SK-N-SH treated with all-trans-retinoic acid at 6 μM for 48 hours (cell line): ENCODE measurements around the gene SP7.
"Not testable (repeated sequence)": the region's sequence is repeated elsewhere in the genome, so short reads cannot be mapped to it uniquely, and the experiment has no call there.

Source experiments
- ATAC-seq: fragments of 200-7000 bp; cut with Tn5 transposase; 3 replicates; pipeline ENCODE4 v1.9.1; 2020; ENCODE audit warnings: mild to moderate bottlenecking, moderate library complexity
- BACH2 ChIP-seq: fragments of 250-450 bp; sonication (Bioruptor Pico); IDR thresholded peaks from 2 replicates; pipeline ENCODE4 v1.9.0; 2021; ENCODE audit warnings: mild to moderate bottlenecking, borderline replicate concordance
- CSRNP3 ChIP-seq: fragments of 250-450 bp; sonication (Bioruptor Pico); IDR thresholded peaks from 2 replicates; pipeline ENCODE4 v1.5.1; 2021; ENCODE audit warnings: mild to moderate bottlenecking, moderate library complexity
- ESRRG ChIP-seq: fragments of 250-450 bp; sonication (Bioruptor Pico); IDR thresholded peaks from 2 replicates; pipeline ENCODE4 v1.6.1; 2021; ENCODE audit warnings: mild to moderate bottlenecking
- GLIS3 ChIP-seq: fragments of 250-450 bp; sonication (Bioruptor Pico); IDR thresholded peaks from 2 replicates; pipeline ENCODE4 v1.5.0; 2020; ENCODE audit warnings: mild to moderate bottlenecking, moderate library complexity
- ISL1 ChIP-seq: fragments of 250-450 bp; sonication (Bioruptor Pico); IDR thresholded peaks from 2 replicates; pipeline ENCODE4 v2.1.2; 2022; ENCODE audit warnings: mild to moderate bottlenecking, moderate library complexity
- OSR1 ChIP-seq: fragments of 250-450 bp; sonication (Bioruptor Pico); IDR thresholded peaks from 2 replicates; pipeline ENCODE4 v1.8.0; 2022; ENCODE audit warnings: moderate library complexity, mild to moderate bottlenecking, inconsistent platforms
- POU6F1 ChIP-seq: fragments of 250-450 bp; sonication (Bioruptor Pico); IDR thresholded peaks from 2 replicates; pipeline ENCODE4 v1.8.0; 2021; ENCODE audit warnings: low read depth, mild to moderate bottlenecking, moderate library complexity, borderline replicate concordance
- PPARA ChIP-seq: fragments of 250-450 bp; sonication (Bioruptor Pico); IDR thresholded peaks from 2 replicates; pipeline ENCODE4 v1.5.0; 2020; ENCODE audit warnings: mild to moderate bottlenecking, borderline replicate concordance
- RARB ChIP-seq: fragments of 250-450 bp; sonication (Bioruptor Pico); IDR thresholded peaks from 2 replicates; pipeline ENCODE4 v1.8.0; 2021; ENCODE audit warnings: mild to moderate bottlenecking, moderate library complexity
- SNAI2 ChIP-seq: fragments of 250-450 bp; sonication (Bioruptor Pico); IDR thresholded peaks from 2 replicates; pipeline ENCODE4 v1.5.0; 2020; ENCODE audit warnings: mild to moderate bottlenecking, moderate library complexity
- TCF4 ChIP-seq: fragments of 250-450 bp; sonication (Bioruptor Pico); IDR thresholded peaks from 2 replicates; pipeline ENCODE4 v1.8.0; 2021; ENCODE audit warnings: mild to moderate bottlenecking, moderate library complexity, borderline replicate concordance
- TOX ChIP-seq: fragments of 250-450 bp; sonication (Bioruptor Pico); IDR thresholded peaks from 2 replicates; pipeline ENCODE4 v1.8.0; 2021; ENCODE audit warnings: mild to moderate bottlenecking, moderate library complexity, borderline replicate concordance
- TSHZ2 ChIP-seq: fragments of 250-450 bp; sonication (Bioruptor Pico); IDR thresholded peaks from 2 replicates; pipeline ENCODE4 v1.5.0; 2020; ENCODE audit warnings: mild to moderate bottlenecking, moderate library complexity
- ZC3H10 ChIP-seq: fragments of 250-450 bp; sonication (Bioruptor Pico); IDR thresholded peaks from 2 replicates; pipeline ENCODE4 v1.5.1; 2021; ENCODE audit warnings: mild to moderate bottlenecking, moderate library complexity
- ZFP3 ChIP-seq: fragments of 250-450 bp; sonication (Bioruptor Pico); IDR thresholded peaks from 2 replicates; pipeline ENCODE4 v1.5.0; 2020; ENCODE audit warnings: mild to moderate bottlenecking, moderate library complexity
- ZNF565 ChIP-seq: fragments of 450-650 bp; formaldehyde crosslinking; conservative IDR thresholded peaks from 2 replicates; pipeline ENCODE4 v1.5.0; 2020; ENCODE audit warnings: low read depth, mild to moderate bottlenecking, moderate library complexity
- ZNF70 ChIP-seq: fragments of 450-650 bp; formaldehyde crosslinking; IDR thresholded peaks from 2 replicates; pipeline ENCODE4 v1.5.0; 2020; ENCODE audit warnings: mild to moderate bottlenecking, moderate library complexity
- ZNF8 ChIP-seq: fragments of 450-650 bp; formaldehyde crosslinking; IDR thresholded peaks from 2 replicates; pipeline ENCODE4 v1.5.0; 2020; ENCODE audit warnings: mild to moderate bottlenecking, moderate library complexity
- TF ChIP-seq, protein P1 (sequence below): fragments of 250-450 bp; sonication (Bioruptor Pico); IDR thresholded peaks from 2 replicates; pipeline ENCODE4 v1.5.1; 2020; ENCODE audit warnings: low read depth, mild to moderate bottlenecking, moderate library complexity
- TF ChIP-seq, protein P2 (sequence below): fragments of 250-450 bp; sonication (Bioruptor Pico); IDR thresholded peaks from 2 replicates; pipeline ENCODE4 v1.8.0; 2020; ENCODE audit warnings: mild to moderate bottlenecking, moderate library complexity, borderline replicate concordance

The SP7 gene

DNA sequence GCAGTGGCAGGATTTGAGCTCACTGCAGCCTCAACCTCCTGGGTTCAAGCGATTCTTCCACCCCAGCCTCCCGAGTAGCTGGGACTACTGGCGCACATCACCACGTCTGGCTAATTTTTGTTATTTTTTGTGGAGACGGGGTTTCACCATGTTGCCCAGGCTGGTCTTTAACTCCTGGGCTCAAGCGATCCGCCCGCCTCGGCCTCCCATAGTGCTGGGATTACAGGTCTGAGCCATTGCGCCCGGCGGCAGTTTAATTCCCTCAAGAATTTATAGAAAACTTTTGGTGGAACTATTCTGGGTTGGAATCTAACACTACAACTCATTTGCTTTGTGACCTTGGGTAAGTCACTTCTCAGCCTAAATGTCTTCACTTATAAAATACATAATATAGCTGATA lies 42.1 kb upstream of the SP7 start:
- no peak for ATAC-seq
- TF ChIP-seq TOX = no peak
- no peak for TF ChIP-seq ZNF565
- TF ChIP-seq, protein P1, sequence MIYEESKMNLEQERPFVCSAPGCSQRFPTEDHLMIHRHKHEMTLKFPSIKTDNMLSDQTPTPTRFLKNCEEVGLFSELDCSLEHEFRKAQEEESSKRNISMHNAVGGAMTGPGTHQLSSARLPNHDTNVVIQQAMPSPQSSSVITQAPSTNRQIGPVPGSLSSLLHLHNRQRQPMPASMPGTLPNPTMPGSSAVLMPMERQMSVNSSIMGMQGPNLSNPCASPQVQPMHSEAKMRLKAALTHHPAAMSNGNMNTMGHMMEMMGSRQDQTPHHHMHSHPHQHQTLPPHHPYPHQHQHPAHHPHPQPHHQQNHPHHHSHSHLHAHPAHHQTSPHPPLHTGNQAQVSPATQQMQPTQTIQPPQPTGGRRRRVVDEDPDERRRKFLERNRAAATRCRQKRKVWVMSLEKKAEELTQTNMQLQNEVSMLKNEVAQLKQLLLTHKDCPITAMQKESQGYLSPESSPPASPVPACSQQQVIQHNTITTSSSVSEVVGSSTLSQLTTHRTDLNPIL (CRISPR knock-in tag) = no peak
- no peak for TF ChIP-seq ESRRG (CRISPR knock-in tag)
- TF ChIP-seq GLIS3 (CRISPR knock-in tag) = no peak
- no peak for TF ChIP-seq ZFP3 (CRISPR knock-in tag)
- no peak for TF ChIP-seq TSHZ2 (CRISPR knock-in tag)
- no peak for TF ChIP-seq ZNF70
- no peak for TF ChIP-seq SNAI2 (CRISPR knock-in tag)
- TF ChIP-seq ZNF8 = no peak
- no peak for TF ChIP-seq BACH2 (CRISPR knock-in tag)
- no peak for TF ChIP-seq ZC3H10 (CRISPR knock-in tag)
- no peak for TF ChIP-seq PPARA (CRISPR knock-in tag)
- TF ChIP-seq CSRNP3 (CRISPR knock-in tag) = no peak
- no peak for TF ChIP-seq TCF4 (CRISPR knock-in tag)
- TF ChIP-seq ISL1 = no peak

DNA sequence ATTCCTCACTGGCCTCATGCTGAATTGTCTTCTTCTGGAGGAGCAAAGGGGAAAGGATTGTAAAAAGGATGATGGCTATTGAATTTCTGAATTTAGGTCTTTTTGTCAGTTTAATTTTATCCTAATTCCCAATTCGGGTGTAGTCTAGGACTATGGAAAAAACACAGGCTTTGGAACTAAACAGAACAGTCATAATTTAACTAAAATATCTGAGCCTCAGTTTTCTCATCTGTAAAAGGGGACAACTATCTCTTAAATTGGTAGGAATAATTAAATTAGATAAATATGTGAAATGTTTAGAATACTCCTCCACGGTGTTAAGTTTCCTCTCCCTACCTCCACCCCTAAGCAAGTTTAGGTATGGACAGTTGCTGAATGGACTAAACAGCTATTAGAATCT lies 40.6 kb upstream of the SP7 start:
- TF ChIP-seq TSHZ2 (CRISPR knock-in tag) = no peak
- no peak for TF ChIP-seq OSR1 (CRISPR knock-in tag)
- TF ChIP-seq ZFP3 (CRISPR knock-in tag) = no peak
- no peak for TF ChIP-seq RARB
- no peak for TF ChIP-seq ISL1
- TF ChIP-seq ZC3H10 (CRISPR knock-in tag) = no peak
- no peak for TF ChIP-seq GLIS3 (CRISPR knock-in tag)
- TF ChIP-seq, protein P1 (CRISPR knock-in tag) = no peak
- TF ChIP-seq SNAI2 (CRISPR knock-in tag) = no peak
- TF ChIP-seq TCF4 (CRISPR knock-in tag) = no peak
- TF ChIP-seq, protein P2, sequence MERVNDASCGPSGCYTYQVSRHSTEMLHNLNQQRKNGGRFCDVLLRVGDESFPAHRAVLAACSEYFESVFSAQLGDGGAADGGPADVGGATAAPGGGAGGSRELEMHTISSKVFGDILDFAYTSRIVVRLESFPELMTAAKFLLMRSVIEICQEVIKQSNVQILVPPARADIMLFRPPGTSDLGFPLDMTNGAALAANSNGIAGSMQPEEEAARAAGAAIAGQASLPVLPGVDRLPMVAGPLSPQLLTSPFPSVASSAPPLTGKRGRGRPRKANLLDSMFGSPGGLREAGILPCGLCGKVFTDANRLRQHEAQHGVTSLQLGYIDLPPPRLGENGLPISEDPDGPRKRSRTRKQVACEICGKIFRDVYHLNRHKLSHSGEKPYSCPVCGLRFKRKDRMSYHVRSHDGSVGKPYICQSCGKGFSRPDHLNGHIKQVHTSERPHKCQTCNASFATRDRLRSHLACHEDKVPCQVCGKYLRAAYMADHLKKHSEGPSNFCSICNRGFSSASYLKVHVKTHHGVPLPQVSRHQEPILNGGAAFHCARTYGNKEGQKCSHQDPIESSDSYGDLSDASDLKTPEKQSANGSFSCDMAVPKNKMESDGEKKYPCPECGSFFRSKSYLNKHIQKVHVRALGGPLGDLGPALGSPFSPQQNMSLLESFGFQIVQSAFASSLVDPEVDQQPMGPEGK (CRISPR knock-in tag) = no peak
- TF ChIP-seq POU6F1 (CRISPR knock-in tag) = no peak
- TF ChIP-seq PPARA (CRISPR knock-in tag) = no peak
- TF ChIP-seq BACH2 (CRISPR knock-in tag) = no peak
- TF ChIP-seq ESRRG (CRISPR knock-in tag) = no peak
- no peak for TF ChIP-seq TOX
- no peak for ATAC-seq

DNA sequence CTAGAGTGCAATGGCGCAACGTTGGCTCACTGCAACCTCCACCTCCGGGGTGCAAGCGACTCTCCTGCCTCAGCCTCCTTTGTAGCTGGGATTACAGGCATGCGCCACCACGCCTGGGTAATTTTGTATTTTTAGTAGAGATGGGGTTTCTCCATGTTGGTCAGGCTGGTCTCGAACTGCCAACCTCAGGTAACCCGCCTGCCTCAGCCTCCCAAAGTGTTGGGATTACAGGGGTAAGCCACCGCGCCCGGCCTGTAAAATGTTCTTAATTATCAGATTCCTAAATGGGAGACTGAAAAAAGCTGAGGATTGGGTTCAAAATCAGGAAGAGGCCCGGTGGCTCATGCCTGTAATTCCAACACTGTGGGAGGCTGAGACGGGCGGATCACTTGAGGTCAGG lies 38.1 kb upstream of the SP7 start:
- not testable (repeated sequence) for ATAC-seq

GRCh38 chr12:53373554-53374133 lies 37.5 kb upstream of the SP7 start:
- not testable (repeated sequence) for ATAC-seq
